CD14-positive monocyte (primary cell): Measurements from ENCODE around the gene MFAP1. TPM values are rescaled to one million over a fixed set of nuclear protein-coding genes. Genes with fewer than 3 reads are reported as not detected.
A peak's percentile ranks its signal among the peaks of the same experiment; 100 is the strongest.

Experiments used
- DNase-seq, 3 donors: peaks; one replicate each; pipeline ENCODE4 v3.0.0-alpha.2; 2011 to 2022
- H2AFZ ChIP-seq: 2 replicates; pipeline ENCODE4 v1.6.0; 2012; ENCODE audit warnings: mild to moderate bottlenecking, low read depth, low read length, inconsistent platforms; ENCODE audit not compliant: insufficient read depth, poor library complexity, severe bottlenecking
- H3K27ac ChIP-seq, 2 donors: 1 replicate in 1 of 2; 2 replicates in 1 of 2; pipeline ENCODE4 v1.5.1; 2012 to 2013; ENCODE audit warnings: low read length in 2 of 2, control low read depth in 1 of 2, inconsistent platforms in 1 of 2, low read depth in 1 of 2, mild to moderate bottlenecking in 1 of 2
- H3K27me3 ChIP-seq, 2 donors: one replicate each; pipeline versions ENCODE4 v1.6.0 to v1.6.1; 2011 to 2013; ENCODE audit warnings: low read length in 2 of 2; ENCODE audit not compliant: control insufficient read depth in 2 of 2, insufficient read depth in 2 of 2
- H3K36me3 ChIP-seq, 2 donors: replicated peaks in 1 of 2; 1 replicate in 1 of 2; 2 replicates in 1 of 2; pipeline versions ENCODE4 v1.5.1 to v1.6.1; 2012 to 2013; ENCODE audit warnings: low read length in 2 of 2, control low read depth in 1 of 2, inconsistent platforms in 1 of 2, mild to moderate bottlenecking in 1 of 2; ENCODE audit not compliant: insufficient read depth in 2 of 2, control insufficient read depth in 1 of 2
- H3K4me1 ChIP-seq, 2 donors: 1 replicate in 1 of 2; 2 replicates in 1 of 2; pipeline versions ENCODE4 v1.5.1 to v1.6.1; 2012 to 2013; ENCODE audit warnings: low read length in 2 of 2, control low read depth in 1 of 2, inconsistent platforms in 1 of 2, mild to moderate bottlenecking in 1 of 2, moderate library complexity in 1 of 2; ENCODE audit not compliant: insufficient read depth in 2 of 2, control insufficient read depth in 1 of 2
- H3K4me2 ChIP-seq: replicated peaks from 2 replicates; pipeline ENCODE3; 2012; ENCODE audit warnings: low read length, moderate library complexity, mild to moderate bottlenecking; ENCODE audit not compliant: poor library complexity, severe bottlenecking; ENCODE audit errors: extremely low read depth
- H3K4me3 ChIP-seq, 3 experiments: fragments of 200-600 bp in 1 of 3; sonication (generic) in 1 of 3; replicated peaks in 1 of 3; 1 replicate in 2 of 3; 2 replicates in 1 of 3; pipeline ENCODE4 v1.5.1; 2011 to 2013; ENCODE audit warnings: low read length in 3 of 3, mild to moderate bottlenecking in 3 of 3, control low read depth in 2 of 3, low read depth in 2 of 3, inconsistent platforms in 1 of 3, moderate library complexity in 1 of 3
- H3K79me2 ChIP-seq: 2 replicates; pipeline ENCODE4 v1.6.0; 2012; ENCODE audit warnings: mild to moderate bottlenecking, control low read depth, inconsistent platforms, low read length, moderate library complexity; ENCODE audit not compliant: insufficient read depth
- H3K9ac ChIP-seq: 2 replicates; pipeline ENCODE4 v1.6.0; 2017; ENCODE audit warnings: low read length, mild to moderate bottlenecking; ENCODE audit not compliant: insufficient read depth, poor library complexity, severe bottlenecking
- H3K9me3 ChIP-seq, 2 donors: replicated peaks in 1 of 2; 1 replicate in 1 of 2; 2 replicates in 1 of 2; pipeline versions ENCODE4 v1.5.1 to v1.6.1; 2012 to 2013; ENCODE audit warnings: low read length in 2 of 2, control low read depth in 1 of 2; ENCODE audit not compliant: control insufficient read depth in 1 of 2, insufficient read depth in 1 of 2
- H4K20me1 ChIP-seq: 2 replicates; pipeline ENCODE4 v1.6.0; 2012; ENCODE audit warnings: mild to moderate bottlenecking, low read length, control low read depth, moderate library complexity; ENCODE audit not compliant: insufficient read depth
- H3K27ac Mint-ChIP-seq, 7 donors: one replicate each; pipeline ENCODE4 v1.8.0; 2020; ENCODE audit warnings: mild to moderate bottlenecking in 7 of 7, mixed read lengths in 7 of 7, moderate library complexity in 6 of 7, inconsistent platforms in 2 of 7
- H3K27me3 Mint-ChIP-seq, 3 donors: one replicate each; pipeline ENCODE4 v1.8.0; 2021 to 2022; ENCODE audit warnings: low read depth in 3 of 3, mild to moderate bottlenecking in 3 of 3, mixed read lengths in 3 of 3, moderate library complexity in 3 of 3, inconsistent platforms in 1 of 3
- H3K36me3 Mint-ChIP-seq, 2 donors: one replicate each; pipeline ENCODE4 v1.8.0; 2020; ENCODE audit warnings: mixed read lengths in 2 of 2, inconsistent platforms in 1 of 2, mild to moderate bottlenecking in 1 of 2
- H3K4me1 Mint-ChIP-seq: one replicate; pipeline ENCODE4 v1.8.0; 2020; ENCODE audit warnings: mild to moderate bottlenecking, mixed read lengths
- H3K4me3 Mint-ChIP-seq, 2 donors: one replicate each; pipeline ENCODE4 v1.8.0; 2020; ENCODE audit warnings: mild to moderate bottlenecking in 2 of 2, mixed read lengths in 2 of 2, moderate library complexity in 1 of 2
- H3K9me3 Mint-ChIP-seq, 7 donors: one replicate each; pipeline ENCODE4 v1.8.0; 2020 to 2022; ENCODE audit warnings: mixed read lengths in 7 of 7, mild to moderate bottlenecking in 6 of 7, moderate library complexity in 6 of 7, inconsistent platforms in 2 of 7
- CTCF ChIP-seq: fragments of 200-600 bp; IDR thresholded peaks from one replicate; pipeline ENCODE4 v1.8.0; 2022; ENCODE audit warnings: antibody characterized with exemption, mild to moderate bottlenecking
- WGBS: methylation state at CpG from one replicate; pipeline ENCODE4 v1.1.5; 2013; ENCODE audit warnings: missing lambda C conversion rate; ENCODE audit not compliant: insufficient coverage; 5-methylcytosine and 5-hydroxymethylcytosine counted together
- intact Hi-C, 2 donors: fragments of 100-400 bp; cut with micrococcal nuclease; formaldehyde crosslinking; loops; one replicate each; pipeline versions ENCODE4 v1.15.0 to v1.15.1; 2023
- polyA plus RNA-seq, 3 donors: library from polyadenylated mRNA; depleted of rRNA in 1 of 3; unstranded in 2 of 3; stranded (reverse) in 1 of 3; fragments of 300-500 nt in 2 of 3; fragments of >200 nt in 1 of 3; fragmentation: Illumina TruSeq in 2 of 3; gene quantifications; 1 replicate in 2 of 3; 2 replicates in 1 of 3; pipeline ENCODE4 v1.2.3, GENCODE V29; 2012 to 2021

The MFAP1 gene
- polyA plus RNA-seq, 3 donors = 2.6 to 3.7 (median 3.7) TPM

DNA sequence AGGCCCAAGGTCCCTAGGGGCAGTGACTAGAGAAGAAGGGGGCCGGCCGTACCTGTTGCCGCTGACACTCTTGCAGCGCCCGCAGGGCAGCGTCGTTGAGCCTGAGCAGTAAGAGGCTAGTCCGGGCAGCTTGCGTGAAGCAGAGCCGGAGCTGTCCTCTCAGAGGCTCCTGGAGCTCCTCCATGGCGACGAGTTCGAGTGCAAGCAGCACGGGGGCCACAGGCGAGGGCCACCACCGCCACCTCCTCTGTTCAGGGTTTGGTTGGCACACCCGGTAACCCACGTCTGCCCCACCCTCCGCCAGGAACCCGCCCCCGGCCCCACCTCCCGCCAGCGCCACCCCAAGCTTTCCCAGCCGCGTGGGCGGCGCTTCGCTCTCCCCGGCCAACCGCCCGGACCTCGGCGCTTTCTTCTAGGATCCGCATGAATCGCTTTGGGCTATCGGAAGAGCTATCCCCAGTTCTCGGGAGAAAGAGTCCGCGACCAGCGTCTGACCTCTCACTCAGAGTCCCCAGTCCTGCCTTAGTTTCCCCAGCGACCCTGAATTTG lies 47.7 kb downstream of the MFAP1 start, which contains the start of gene ELL3:
TSS of gene ELL3 (minus strand) at position 249 of the 549 bp plus-strand sequence. CDS start at position 184, 65 bp downstream.
- peak within 1 kb of the TSS; percentile 93 to 94 for H3K4me3 Mint-ChIP-seq
- peak within 1 kb of the TSS; percentile 70 for H3K9ac ChIP-seq
- H3K4me2 ChIP-seq = peak within 1 kb of the TSS; percentile 77
- peaks cover 6 to 23% of the 10 kb centered on the region in 2 donors for H3K36me3 ChIP-seq
- H3K4me1 ChIP-seq = peaks cover 15 to 22% of the 10 kb centered on the region in 2 donors
- H3K4me3 ChIP-seq = peak within 1 kb of the TSS; percentile 56 to 97 (median 94)
- DNase-seq = peak; percentile 52 to 67 (median 59)
- no peak for TF ChIP-seq CTCF
- peaks cover 0 to 3% (median 2%) of the 10 kb centered on the region in 3 donors for H3K27me3 Mint-ChIP-seq
- H3K4me1 Mint-ChIP-seq = peaks cover 23% of the 10 kb centered on the region
- peaks cover 3% of the 10 kb centered on the region for H4K20me1 ChIP-seq
- peak within 1 kb of the TSS; percentile 89 for H2AFZ ChIP-seq
- H3K79me2 ChIP-seq = no peaks in the 10 kb centered on the region
- H3K27me3 ChIP-seq = no peaks in the 10 kb centered on the region
- H3K36me3 Mint-ChIP-seq = peaks cover 10 to 18% of the 10 kb centered on the region in 2 donors
- no peaks in the 10 kb centered on the region for H3K9me3 Mint-ChIP-seq
- H3K9me3 ChIP-seq = no peaks in the 10 kb centered on the region
- WGBS = 3% methylated on average over 33 of the region's 41 CpGs
- peak within 1 kb of the TSS; percentile 84 to 95 (median 92) for H3K27ac Mint-ChIP-seq
- intact Hi-C loops = no loop called here
- H3K27ac ChIP-seq = peak within 1 kb of the TSS; percentile 75 to 85

DNA sequence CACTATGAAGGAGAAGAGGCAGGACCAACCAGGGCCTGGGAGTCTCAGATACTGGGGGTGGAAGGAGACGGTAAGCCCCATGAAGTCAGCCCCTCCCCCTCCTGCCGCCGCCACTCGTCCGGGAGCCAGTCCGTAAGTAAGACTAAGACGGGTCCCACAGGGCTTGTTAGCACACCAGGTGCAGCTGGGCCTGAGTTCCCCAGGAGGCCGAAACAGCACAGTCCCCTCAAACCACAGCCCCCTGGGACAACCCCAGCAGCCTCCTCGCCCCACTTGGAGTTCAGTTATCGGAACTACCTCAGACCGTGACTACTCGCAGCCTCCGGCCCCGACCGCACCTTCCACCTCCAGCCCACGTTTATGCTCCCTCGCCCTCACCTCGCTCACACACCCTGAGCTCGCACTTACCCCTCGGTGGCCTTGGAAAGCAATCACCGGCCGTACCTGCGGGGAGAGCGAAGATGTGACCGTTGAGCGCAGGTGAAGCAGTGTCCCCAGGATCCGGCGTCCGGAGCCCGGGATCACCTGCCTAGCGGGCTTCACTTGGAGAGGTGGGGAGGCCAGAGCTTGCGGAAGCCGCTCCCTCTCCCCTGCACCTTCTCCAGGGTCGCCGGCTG lies 48.3 kb downstream of the MFAP1 start:
- peak overlapping the region in 1 of 2 donors; percentile 75 for H3K27ac ChIP-seq
- no peaks in the 10 kb centered on the region for H3K9me3 ChIP-seq
- no peaks in the 10 kb centered on the region for H3K27me3 ChIP-seq
- H3K4me1 ChIP-seq = peaks cover 19 to 28% of the 10 kb centered on the region in 2 donors
- H3K4me1 Mint-ChIP-seq = peaks cover 26% of the 10 kb centered on the region
- H4K20me1 ChIP-seq = peaks cover 5% of the 10 kb centered on the region
- H3K9ac ChIP-seq = peak overlapping the region; percentile 70
- TF ChIP-seq CTCF = no peak
- peaks cover 11 to 29% of the 10 kb centered on the region in 2 donors for H3K36me3 ChIP-seq
- H3K4me3 ChIP-seq = peak overlapping the region; percentile 56 to 97 (median 94)
- intact Hi-C loops = no loop called here
- H3K36me3 Mint-ChIP-seq = peaks cover 14 to 23% of the 10 kb centered on the region in 2 donors
- 69% methylated on average over 24 of the region's 35 CpGs for WGBS
- DNase-seq = peak in 1 of 3 donors; percentile 19
- H3K27ac Mint-ChIP-seq = peak overlapping the region in 2 of 7 donors; percentile 20 to 94
- H3K9me3 Mint-ChIP-seq = no peaks in the 10 kb centered on the region
- H3K4me3 Mint-ChIP-seq = peak overlapping the region; percentile 93 to 94
- peak overlapping the region; percentile 77 for H3K4me2 ChIP-seq
- no peaks in the 10 kb centered on the region for H3K79me2 ChIP-seq
- H2AFZ ChIP-seq = peak overlapping the region; percentile 89
- peaks cover 0 to 3% (median 2%) of the 10 kb centered on the region in 3 donors for H3K27me3 Mint-ChIP-seq
